Neuronal stem cell (in vitro differentiated cells): ENCODE data around the gene RIN3.
"Not testable (repeated sequence)": the region's sequence is repeated elsewhere in the genome, so short reads cannot be mapped to it uniquely, and the experiment has no call there.

Experiments used
- DNase-seq: peaks from one replicate; pipeline ENCODE4 v3.0.0-alpha.2; 2013; ENCODE audit warnings: low spot score
- H2AFZ ChIP-seq: one replicate; pipeline ENCODE4 v1.6.1; 2013; ENCODE audit warnings: mild to moderate bottlenecking, low read length, inconsistent platforms
- H2AK5ac ChIP-seq: 2 replicates; pipeline ENCODE4 v1.6.1; 2013; ENCODE audit warnings: low read depth, mild to moderate bottlenecking, inconsistent platforms, low read length, moderate library complexity, mixed read lengths
- H2BK120ac ChIP-seq: 2 replicates; pipeline ENCODE4 v1.6.1; 2013; ENCODE audit warnings: low read depth, mild to moderate bottlenecking, inconsistent platforms, low read length, moderate library complexity, mixed read lengths
- H2BK12ac ChIP-seq: one replicate; pipeline ENCODE4 v1.6.1; 2013; ENCODE audit warnings: low read length, inconsistent platforms
- H2BK15ac ChIP-seq: 2 replicates; pipeline ENCODE4 v1.6.1; 2013; ENCODE audit warnings: mild to moderate bottlenecking, low read length, inconsistent platforms, mixed read lengths
- H2BK5ac ChIP-seq: one replicate; pipeline ENCODE4 v1.6.1; 2013; ENCODE audit warnings: inconsistent platforms, mild to moderate bottlenecking, low read length, moderate library complexity
- H3K14ac ChIP-seq: one replicate; pipeline ENCODE4 v1.6.1; 2013; ENCODE audit warnings: low read length, inconsistent platforms
- H3K18ac ChIP-seq: 2 replicates; pipeline ENCODE4 v1.6.1; 2013; ENCODE audit warnings: low read length, inconsistent platforms
- H3K23ac ChIP-seq: 2 replicates; pipeline ENCODE4 v1.6.1; 2013; ENCODE audit warnings: low read depth, mild to moderate bottlenecking, mixed read lengths, low read length, inconsistent platforms; ENCODE audit not compliant: poor library complexity
- H3K27ac ChIP-seq: replicated peaks from 3 replicates; pipeline ENCODE4 v1.5.1; 2013; ENCODE audit warnings: low read length, inconsistent platforms
- H3K27me3 ChIP-seq, 3 experiments: 2 replicates each; pipeline ENCODE4 v1.6.1; 2013; ENCODE audit warnings: low read length in 3 of 3, mild to moderate bottlenecking in 2 of 3, inconsistent platforms in 1 of 3, low read depth in 1 of 3, mixed read lengths in 1 of 3, moderate library complexity in 1 of 3; ENCODE audit not compliant: control insufficient read depth in 3 of 3, insufficient read depth in 3 of 3
- H3K36me3 ChIP-seq, 2 donors: replicated peaks in 1 of 2; 2 replicates each; pipeline ENCODE4 v1.6.1; 2013; ENCODE audit warnings: low read length in 2 of 2; ENCODE audit not compliant: control insufficient read depth in 2 of 2, insufficient read depth in 2 of 2
- H3K4ac ChIP-seq: 2 replicates; pipeline ENCODE4 v1.6.1; 2013; ENCODE audit warnings: inconsistent platforms, mild to moderate bottlenecking, low read length, moderate library complexity
- H3K4me1 ChIP-seq, 2 donors: 1 replicate in 1 of 2; 2 replicates in 1 of 2; pipeline ENCODE4 v1.6.1; 2013; ENCODE audit warnings: low read length in 2 of 2, low read depth in 1 of 2; ENCODE audit not compliant: control insufficient read depth in 2 of 2, insufficient read depth in 1 of 2
- H3K4me2 ChIP-seq: one replicate; pipeline ENCODE4 v1.6.1; 2013; ENCODE audit warnings: mild to moderate bottlenecking, low read length, inconsistent platforms; ENCODE audit not compliant: insufficient read depth, poor library complexity, severe bottlenecking
- H3K4me3 ChIP-seq, 2 donors: 2 replicates each; pipeline ENCODE4 v1.5.1; 2013; ENCODE audit warnings: low read length in 2 of 2, mild to moderate bottlenecking in 2 of 2, inconsistent platforms in 1 of 2, moderate library complexity in 1 of 2
- H3K79me1 ChIP-seq: one replicate; pipeline ENCODE4 v1.6.1; 2013; ENCODE audit warnings: low read depth, mild to moderate bottlenecking, inconsistent platforms, low read length, moderate library complexity
- H3K9ac ChIP-seq: one replicate; pipeline ENCODE4 v1.6.1; 2013; ENCODE audit warnings: mild to moderate bottlenecking, low read depth, low read length, inconsistent platforms; ENCODE audit not compliant: poor library complexity
- H3K9me3 ChIP-seq, 2 donors: replicated peaks in 1 of 2; 2 replicates each; pipeline versions ENCODE3 to v1.6.1; 2013; ENCODE audit warnings: low read length in 2 of 2, mild to moderate bottlenecking in 2 of 2, inconsistent platforms in 1 of 2, low read depth in 1 of 2, mixed read lengths in 1 of 2, moderate library complexity in 1 of 2; ENCODE audit not compliant: control insufficient read depth in 2 of 2, insufficient read depth in 1 of 2
- H4K8ac ChIP-seq: one replicate; pipeline ENCODE4 v1.6.1; 2013; ENCODE audit warnings: low read depth, mild to moderate bottlenecking, inconsistent platforms, low read length, moderate library complexity
- H4K91ac ChIP-seq: one replicate; pipeline ENCODE4 v1.6.1; 2013; ENCODE audit warnings: low read length, low read depth, mild to moderate bottlenecking, inconsistent platforms; ENCODE audit not compliant: poor library complexity
- WGBS, 2 donors: extraction: QIAGEN DNeasy Blood & Tissue Kit; methylation state at CpG; one replicate each; pipeline ENCODE4 v1.1.7; 2013; ENCODE audit warnings: missing lambda C conversion rate in 2 of 2, mixed read lengths in 1 of 2; ENCODE audit not compliant: insufficient read length in 2 of 2, insufficient replicate concordance in 1 of 2; ENCODE audit errors: extremely low coverage in 2 of 2; 5-methylcytosine and 5-hydroxymethylcytosine counted together

The RIN3 gene

GRCh38 chr14:92534932-92535643 lies 21.5 kb downstream of the RIN3 start:
- H3K9me3 ChIP-seq = no peaks in the 10 kb centered on the region
- H2AK5ac ChIP-seq = no peak overlapping the region
- no peak overlapping the region for H3K9ac ChIP-seq
- H3K4ac ChIP-seq = no peak overlapping the region
- no CpG with 5 or more reads among the region's 17 CpGs for WGBS, 2 donors
- no peak overlapping the region for H2BK120ac ChIP-seq
- H3K4me3 ChIP-seq = no peak overlapping the region
- H2BK12ac ChIP-seq = no peak overlapping the region
- H3K4me1 ChIP-seq = peaks cover 5% of the 10 kb centered on the region in 2 donors
- no peak overlapping the region for H3K14ac ChIP-seq
- no peaks in the 10 kb centered on the region for H3K36me3 ChIP-seq
- H3K4me2 ChIP-seq = no peak overlapping the region
- no peak for DNase-seq
- no peak overlapping the region for H2BK5ac ChIP-seq
- no peak overlapping the region for H3K18ac ChIP-seq
- no peak overlapping the region for H2BK15ac ChIP-seq
- H3K27ac ChIP-seq = no peak overlapping the region
- no peaks in the 10 kb centered on the region for H3K79me1 ChIP-seq
- H4K91ac ChIP-seq = no peak overlapping the region
- no peaks in the 10 kb centered on the region for H3K27me3 ChIP-seq
- H2AFZ ChIP-seq = no peak overlapping the region
- no peak overlapping the region for H3K23ac ChIP-seq
- H4K8ac ChIP-seq = no peak overlapping the region

GRCh38 chr14:92536231-92536630 lies 22.6 kb downstream of the RIN3 start:
- not testable (repeated sequence) for DNase-seq, H3K27ac ChIP-seq, H2BK15ac ChIP-seq, H3K23ac ChIP-seq, H4K91ac ChIP-seq, H2BK5ac ChIP-seq, H3K4me2 ChIP-seq, H3K36me3 ChIP-seq, H2BK120ac ChIP-seq, H3K9ac ChIP-seq, H3K18ac ChIP-seq, H3K27me3 ChIP-seq, H2AFZ ChIP-seq, H4K8ac ChIP-seq, H2AK5ac ChIP-seq, H3K4ac ChIP-seq, H3K4me3 ChIP-seq, H3K14ac ChIP-seq, H3K79me1 ChIP-seq, H3K4me1 ChIP-seq, H2BK12ac ChIP-seq
- H3K9me3 ChIP-seq = peaks cover 0 to 10% of the 10 kb centered on the region in 2 donors
- no CpG with 5 or more reads among the region's 8 CpGs for WGBS, 2 donors

GRCh38 chr14:92538412-92538985 lies 24.9 kb downstream of the RIN3 start:
- no peak overlapping the region for H4K8ac ChIP-seq
- no peak for DNase-seq
- H3K79me1 ChIP-seq = no peaks in the 10 kb centered on the region
- H3K27me3 ChIP-seq = no peaks in the 10 kb centered on the region
- no peak overlapping the region for H3K18ac ChIP-seq
- no peak overlapping the region for H3K14ac ChIP-seq
- H3K9ac ChIP-seq = no peak overlapping the region
- no peak overlapping the region for H3K4me2 ChIP-seq
- H3K36me3 ChIP-seq = no peaks in the 10 kb centered on the region
- H2AFZ ChIP-seq = peak overlapping the region; percentile 53
- WGBS, 2 donors = no CpG with 5 or more reads among the region's 6 CpGs
- H3K4me3 ChIP-seq = no peak overlapping the region
- H3K4ac ChIP-seq = no peak overlapping the region
- no peak overlapping the region for H3K27ac ChIP-seq
- no peak overlapping the region for H2BK5ac ChIP-seq
- H2BK120ac ChIP-seq = no peak overlapping the region
- H2BK12ac ChIP-seq = no peak overlapping the region
- H3K23ac ChIP-seq = no peak overlapping the region
- H3K4me1 ChIP-seq = peaks cover 1 to 8% of the 10 kb centered on the region in 2 donors
- no peak overlapping the region for H4K91ac ChIP-seq
- no peak overlapping the region for H2BK15ac ChIP-seq
- H3K9me3 ChIP-seq = peaks cover 0 to 10% of the 10 kb centered on the region in 2 donors
- H2AK5ac ChIP-seq = no peak overlapping the region

GRCh38 chr14:92539419-92539818 lies 25.8 kb downstream of the RIN3 start:
- WGBS, 2 donors = no CpG with 5 or more reads among the region's 3 CpGs
- no peak overlapping the region for H3K14ac ChIP-seq

More at GRCh38 chr14:92539419-92539818, 25.8 kb downstream of the RIN3 start:
- no peak overlapping the region for H4K8ac ChIP-seq
- H3K27me3 ChIP-seq = no peaks in the 10 kb centered on the region
- no peaks in the 10 kb centered on the region for H3K79me1 ChIP-seq
- no peak overlapping the region for H3K4me3 ChIP-seq
- no peak overlapping the region for H2BK12ac ChIP-seq
- peaks cover 0 to 10% of the 10 kb centered on the region in 2 donors for H3K9me3 ChIP-seq
- no peak overlapping the region for H3K4me2 ChIP-seq
- H3K4ac ChIP-seq = no peak overlapping the region
- DNase-seq = no peak
- H2AFZ ChIP-seq = no peak overlapping the region
- no peaks in the 10 kb centered on the region for H3K36me3 ChIP-seq
- H2AK5ac ChIP-seq = peak overlapping the region; percentile 60
- no peak overlapping the region for H4K91ac ChIP-seq
- H3K18ac ChIP-seq = peak overlapping the region; percentile 41
- peak overlapping the region; percentile 30 for H2BK15ac ChIP-seq
- peaks cover 1 to 8% of the 10 kb centered on the region in 2 donors for H3K4me1 ChIP-seq
- peak overlapping the region; percentile 89 for H2BK5ac ChIP-seq
- H3K27ac ChIP-seq = no peak overlapping the region
- H3K23ac ChIP-seq = no peak overlapping the region
- no peak overlapping the region for H2BK120ac ChIP-seq
- no peak overlapping the region for H3K9ac ChIP-seq
